GM12874 (cell line): ENCODE results near the gene MBNL1.

Source experiments
- TF ChIP-seq, protein P1 (sequence below): IDR thresholded peaks from 2 replicates; pipeline ENCODE4 v1.5.1; 2011; ENCODE audit warnings: low read depth, mild to moderate bottlenecking, control low read depth, low read length, moderate library complexity; ENCODE audit not compliant: insufficient read depth

MBNL1 gene

DNA sequence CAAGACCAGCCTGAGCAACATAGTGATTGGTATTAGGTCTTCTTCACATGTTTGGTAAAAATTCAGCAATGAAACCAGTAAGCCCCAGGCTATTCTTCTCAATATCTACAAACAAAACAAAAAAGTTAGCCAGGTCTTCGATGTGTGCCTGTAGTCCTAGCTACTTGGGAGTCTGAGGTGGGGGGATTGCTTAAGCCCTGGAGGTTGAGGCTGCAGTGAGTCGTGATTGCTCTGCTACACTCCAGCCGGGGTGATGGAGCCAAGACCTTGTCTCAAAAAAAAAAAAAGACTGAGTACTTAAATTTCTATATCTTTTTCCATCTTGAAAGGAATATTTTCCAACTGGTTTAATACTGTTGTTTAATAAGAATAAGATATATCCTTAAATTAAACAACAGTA lies 106.8 kb downstream of the MBNL1 start:
- TF ChIP-seq, protein P1, sequence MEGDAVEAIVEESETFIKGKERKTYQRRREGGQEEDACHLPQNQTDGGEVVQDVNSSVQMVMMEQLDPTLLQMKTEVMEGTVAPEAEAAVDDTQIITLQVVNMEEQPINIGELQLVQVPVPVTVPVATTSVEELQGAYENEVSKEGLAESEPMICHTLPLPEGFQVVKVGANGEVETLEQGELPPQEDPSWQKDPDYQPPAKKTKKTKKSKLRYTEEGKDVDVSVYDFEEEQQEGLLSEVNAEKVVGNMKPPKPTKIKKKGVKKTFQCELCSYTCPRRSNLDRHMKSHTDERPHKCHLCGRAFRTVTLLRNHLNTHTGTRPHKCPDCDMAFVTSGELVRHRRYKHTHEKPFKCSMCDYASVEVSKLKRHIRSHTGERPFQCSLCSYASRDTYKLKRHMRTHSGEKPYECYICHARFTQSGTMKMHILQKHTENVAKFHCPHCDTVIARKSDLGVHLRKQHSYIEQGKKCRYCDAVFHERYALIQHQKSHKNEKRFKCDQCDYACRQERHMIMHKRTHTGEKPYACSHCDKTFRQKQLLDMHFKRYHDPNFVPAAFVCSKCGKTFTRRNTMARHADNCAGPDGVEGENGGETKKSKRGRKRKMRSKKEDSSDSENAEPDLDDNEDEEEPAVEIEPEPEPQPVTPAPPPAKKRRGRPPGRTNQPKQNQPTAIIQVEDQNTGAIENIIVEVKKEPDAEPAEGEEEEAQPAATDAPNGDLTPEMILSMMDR = no peak

DNA sequence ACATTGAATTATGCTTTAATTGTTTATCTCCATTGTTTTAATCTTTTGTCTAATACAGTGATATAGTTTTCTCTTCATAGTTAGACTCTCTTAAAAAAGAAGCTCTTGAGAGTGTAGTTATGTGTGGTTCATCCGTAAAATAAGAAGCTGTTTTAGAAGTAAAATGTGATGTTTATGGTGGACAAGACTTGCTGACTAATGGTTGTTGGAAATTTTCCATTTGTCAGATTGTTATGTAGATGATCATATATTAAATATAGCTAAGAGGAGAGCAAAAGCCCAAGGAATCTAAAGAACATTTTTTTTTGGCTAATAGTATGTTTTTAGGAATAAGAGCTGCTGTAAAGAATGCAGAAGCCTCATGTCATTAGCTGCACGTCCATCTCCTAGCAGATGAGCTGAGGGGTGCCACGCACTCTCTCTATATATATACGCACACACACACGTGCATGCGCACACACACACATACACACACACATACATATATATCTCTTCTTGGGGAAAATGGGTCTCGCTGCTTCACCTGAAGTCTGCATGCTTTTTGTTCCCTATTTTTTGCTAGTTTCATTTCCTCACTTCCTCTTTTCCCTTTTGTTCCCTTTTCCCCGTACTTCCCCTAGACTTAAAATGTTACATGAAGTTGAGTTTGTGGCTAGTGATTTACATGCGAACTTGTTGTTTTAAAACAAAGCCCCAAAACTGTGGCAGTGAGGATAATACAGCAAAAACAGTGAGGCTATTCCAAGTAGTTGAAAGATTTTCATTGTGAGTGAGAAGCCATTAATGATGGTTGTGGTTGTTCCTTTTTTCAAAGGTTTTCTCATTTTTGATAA lies 107.8 kb downstream of the MBNL1 start:
- TF ChIP-seq, protein P1 = no peak

DNA sequence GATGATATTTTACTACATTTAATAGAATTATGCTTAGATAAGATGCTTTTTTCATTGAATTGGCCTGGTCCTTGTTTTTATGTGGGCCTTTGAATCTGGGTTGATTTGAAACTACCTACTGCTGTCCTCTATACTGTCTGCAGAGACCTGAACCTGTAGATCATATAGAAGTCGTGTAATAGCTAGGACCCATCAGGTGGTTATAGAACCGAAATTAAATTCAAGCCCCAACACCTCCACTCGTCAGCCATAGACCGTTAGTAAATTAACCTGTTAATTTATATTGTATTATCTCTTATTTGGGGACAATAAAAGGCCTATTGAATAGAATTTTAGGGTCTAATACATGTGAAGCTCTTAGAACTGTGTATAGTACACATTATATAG lies 108.4 kb downstream of the MBNL1 start:
- TF ChIP-seq, protein P1 = no peak

DNA sequence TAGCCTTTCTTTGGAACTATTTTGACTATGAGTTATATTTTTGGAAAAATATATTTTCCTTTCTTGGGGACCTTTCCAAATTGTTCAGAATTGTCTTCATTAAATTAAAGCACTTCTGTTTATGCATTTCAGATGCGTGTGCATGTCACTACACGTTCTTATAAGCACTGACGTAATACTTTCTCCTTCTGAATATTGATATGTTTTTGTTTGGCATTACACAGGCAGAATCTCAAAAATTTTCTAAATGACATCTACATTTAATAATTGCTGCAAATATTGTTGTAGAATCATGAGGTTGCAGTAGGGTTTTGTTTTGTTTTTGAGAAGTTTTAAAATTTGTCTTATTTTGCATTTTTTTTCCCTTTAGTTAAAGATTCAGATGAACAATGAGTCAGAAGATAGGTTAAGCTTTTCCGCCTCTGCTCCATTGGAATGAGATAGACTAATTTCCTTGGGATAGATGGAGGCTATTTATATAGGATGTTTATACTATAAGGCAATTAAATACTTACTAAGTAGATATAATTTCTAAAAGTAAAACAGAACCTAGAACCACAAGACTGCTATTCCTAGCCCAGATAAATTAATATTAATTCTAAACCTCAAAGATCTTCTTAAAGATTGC lies 110.8 kb downstream of the MBNL1 start:
- TF ChIP-seq, protein P1 = no peak

DNA sequence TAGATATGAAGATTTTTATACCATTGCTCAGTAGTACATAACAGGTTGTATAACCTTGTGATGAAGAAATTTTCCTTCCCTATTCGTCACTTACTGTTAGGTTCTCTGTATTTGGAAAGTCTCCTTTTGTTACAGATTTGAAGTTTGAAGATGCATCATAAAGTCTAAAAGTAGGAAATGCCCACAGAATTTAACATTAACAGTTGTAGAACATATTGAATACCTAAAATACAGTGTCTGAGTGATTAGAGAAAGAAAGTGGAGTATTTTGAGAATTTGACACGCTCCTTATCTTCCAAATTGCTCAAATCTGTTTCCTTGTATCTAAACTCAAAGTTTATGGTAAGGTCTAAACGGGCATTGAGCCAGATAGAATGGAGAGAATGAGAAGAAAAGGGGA lies 111.3 kb downstream of the MBNL1 start:
- TF ChIP-seq, protein P1 = no peak

DNA sequence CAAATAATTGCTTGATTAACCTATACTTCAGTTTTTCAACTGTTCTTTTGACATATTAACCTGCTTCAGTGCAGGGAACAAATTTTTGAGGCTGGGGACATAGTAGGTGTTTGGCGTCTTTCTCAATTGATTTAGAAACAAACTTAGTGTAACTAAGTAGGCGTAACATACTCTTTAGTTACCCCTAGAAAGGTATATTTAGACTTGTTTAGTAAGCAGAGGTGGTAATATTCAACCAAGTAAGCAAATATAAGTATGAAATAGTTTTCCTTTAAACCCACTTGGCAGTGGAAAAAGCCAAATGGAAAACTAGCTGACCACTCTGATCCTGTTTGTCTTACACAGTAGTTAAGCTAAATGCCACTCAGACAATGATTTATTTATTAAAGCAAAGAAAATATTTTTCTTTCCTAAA lies 113.2 kb downstream of the MBNL1 start:
- TF ChIP-seq, protein P1 = no peak

DNA sequence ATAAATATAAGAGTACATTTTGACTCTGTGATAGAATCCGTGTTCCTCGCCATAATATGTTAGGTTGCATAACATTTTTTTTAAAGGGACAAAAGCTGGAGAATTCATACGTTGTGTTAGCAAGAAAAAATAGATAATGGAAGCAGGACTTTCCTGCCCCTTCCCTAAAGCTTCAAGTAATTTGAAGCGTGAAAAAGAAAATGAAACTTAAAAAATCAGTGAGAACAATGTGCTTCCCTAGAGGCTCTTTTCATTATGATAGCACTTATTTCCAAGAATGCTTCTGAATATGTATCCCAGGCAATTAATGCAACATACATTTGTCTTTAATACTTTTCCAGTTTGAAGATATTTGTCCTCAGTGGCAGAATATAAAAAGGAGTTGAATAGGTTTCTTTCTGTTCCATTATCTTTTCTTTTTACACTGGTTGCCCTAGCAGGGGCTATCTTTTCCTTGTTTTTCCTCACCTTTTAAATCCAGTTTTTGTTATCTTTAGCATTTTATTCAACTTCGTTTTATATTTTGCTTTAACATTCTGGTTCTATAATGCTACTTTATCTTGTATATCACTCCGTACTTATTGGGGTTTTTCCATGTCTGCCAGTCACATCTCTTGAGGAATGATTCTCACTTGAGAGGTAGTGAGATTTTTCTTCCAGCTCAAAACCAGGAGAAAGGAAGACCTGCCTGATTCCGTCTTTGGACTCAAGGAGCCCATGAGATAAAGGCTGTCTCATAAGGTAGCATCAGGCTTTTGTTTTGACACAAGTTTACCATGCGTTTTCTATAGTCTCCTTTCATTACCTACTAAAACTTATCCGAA lies 113.8 kb downstream of the MBNL1 start:
- TF ChIP-seq, protein P1 = no peak
